Gastroesophageal sphincter (tissue), 4 donors: ENCODE data around the gene CMYA5. TPM values are rescaled to one million over a fixed set of nuclear protein-coding genes. Genes with fewer than 3 reads are reported as not detected.

Source experiments
- ATAC-seq: fragments of 150-250 bp; one replicate; pipeline ENCODE4 v1.9.1; 2016; ENCODE audit warnings: mild to moderate bottlenecking, moderate library complexity
- H3K27ac ChIP-seq, 4 donors: fragments of 200-600 bp; sonication (generic) in 3 of 4; 1 replicate in 3 of 4; 2 replicates in 1 of 4; pipeline ENCODE4 v1.5.1; 2016 to 2019
- H3K27me3 ChIP-seq: fragments of 200-600 bp; sonication (generic); one replicate; pipeline ENCODE4 v1.5.1; 2019
- H3K36me3 ChIP-seq, 2 donors: fragments of 200-600 bp; sonication (generic); one replicate each; pipeline ENCODE4 v1.5.1; 2019; ENCODE audit warnings: control low read depth in 1 of 2
- H3K4me1 ChIP-seq, 3 donors: fragments of 200-600 bp; sonication (generic); 1 replicate in 2 of 3; 2 replicates in 1 of 3; pipeline ENCODE4 v1.5.1; 2016 to 2019; ENCODE audit warnings: control low read depth in 2 of 3
- H3K4me3 ChIP-seq, 2 donors: fragments of 200-600 bp; sonication (generic); one replicate each; pipeline ENCODE4 v1.5.1; 2019; ENCODE audit warnings: mild to moderate bottlenecking in 1 of 2, moderate library complexity in 1 of 2
- H3K9me3 ChIP-seq, 3 donors: fragments of 200-600 bp; sonication (generic); one replicate each; pipeline ENCODE4 v1.5.1; 2017 to 2019; ENCODE audit warnings: control low read depth in 2 of 3
- EP300 ChIP-seq: sonication (generic); formaldehyde crosslinking; IDR thresholded peaks from one replicate; pipeline ENCODE4 v1.6.1; 2017; ENCODE audit warnings: antibody characterized with exemption, mild to moderate bottlenecking
- POLR2A ChIP-seq, 2 donors: fragments of 450-650 bp; IDR thresholded peaks; one replicate each; pipeline ENCODE4 v1.6.1; 2017; ENCODE audit warnings: antibody characterized with exemption in 2 of 2, mild to moderate bottlenecking in 2 of 2, moderate library complexity in 1 of 2
- POLR2AphosphoS5 ChIP-seq: sonication (generic); formaldehyde crosslinking; IDR thresholded peaks from one replicate; pipeline ENCODE4 v1.6.1; 2017; ENCODE audit warnings: antibody characterized with exemption
- WGBS, 2 donors: methylation state at CpG; one replicate each; pipeline ENCODE4 v1.1.5; 2018; ENCODE audit warnings: low coverage in 1 of 2; 5-methylcytosine and 5-hydroxymethylcytosine counted together
- total RNA-seq, 4 donors: library from RNA; depleted of rRNA; stranded (reverse); fragments of >200 nt; gene quantifications; one replicate each; pipeline ENCODE4 v1.1.0, GENCODE V29; 2016
- TF ChIP-seq, protein P1 (sequence below), 4 experiments: fragments of 200-600 bp in 2 of 4; fragments of 450-650 bp in 2 of 4; sonication (generic) in 1 of 4; IDR thresholded peaks; one replicate each; pipeline ENCODE4 v1.5.1; 2017 to 2019; ENCODE audit warnings: antibody characterized with exemption in 4 of 4, mild to moderate bottlenecking in 2 of 4, moderate library complexity in 2 of 4

CMYA5 gene
- total RNA-seq, 4 donors from 2014 or later = 3.2 to 11.3 (median 7.9) TPM

DNA sequence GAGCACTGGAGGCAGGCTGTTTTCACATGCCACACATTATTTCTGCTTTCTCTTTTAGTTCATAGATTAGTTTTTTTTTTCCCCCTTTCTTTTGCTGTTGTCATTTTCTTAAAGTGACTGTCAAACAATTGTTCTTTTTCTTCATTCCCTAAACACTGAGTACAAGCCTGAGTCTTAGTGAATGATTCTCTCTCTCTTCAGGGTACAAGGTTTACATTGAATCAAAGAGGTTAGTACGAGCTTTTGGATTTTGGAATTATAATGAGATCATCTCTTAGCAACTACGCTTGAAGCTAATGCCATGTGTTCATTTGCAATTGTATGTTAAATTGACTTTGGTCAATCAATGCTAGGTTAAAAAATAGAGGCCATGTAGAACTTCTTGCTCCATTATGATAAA lies 125.1 kb downstream of the CMYA5 start:
- no peak for ATAC-seq
- Histone ChIP-seq H3K36me3 (no peaks in the 10 kb centered on the region), H3K4me3 (no peak overlapping the region), H3K27ac (no peak overlapping the region), H3K4me1 (no peaks in the 10 kb centered on the region), H3K27me3 (no peaks in the 10 kb centered on the region), H3K9me3 (no peaks in the 10 kb centered on the region)
- no peak for TF ChIP-seq EP300
- no peak for TF ChIP-seq POLR2AphosphoS5
- TF ChIP-seq, protein P1, sequence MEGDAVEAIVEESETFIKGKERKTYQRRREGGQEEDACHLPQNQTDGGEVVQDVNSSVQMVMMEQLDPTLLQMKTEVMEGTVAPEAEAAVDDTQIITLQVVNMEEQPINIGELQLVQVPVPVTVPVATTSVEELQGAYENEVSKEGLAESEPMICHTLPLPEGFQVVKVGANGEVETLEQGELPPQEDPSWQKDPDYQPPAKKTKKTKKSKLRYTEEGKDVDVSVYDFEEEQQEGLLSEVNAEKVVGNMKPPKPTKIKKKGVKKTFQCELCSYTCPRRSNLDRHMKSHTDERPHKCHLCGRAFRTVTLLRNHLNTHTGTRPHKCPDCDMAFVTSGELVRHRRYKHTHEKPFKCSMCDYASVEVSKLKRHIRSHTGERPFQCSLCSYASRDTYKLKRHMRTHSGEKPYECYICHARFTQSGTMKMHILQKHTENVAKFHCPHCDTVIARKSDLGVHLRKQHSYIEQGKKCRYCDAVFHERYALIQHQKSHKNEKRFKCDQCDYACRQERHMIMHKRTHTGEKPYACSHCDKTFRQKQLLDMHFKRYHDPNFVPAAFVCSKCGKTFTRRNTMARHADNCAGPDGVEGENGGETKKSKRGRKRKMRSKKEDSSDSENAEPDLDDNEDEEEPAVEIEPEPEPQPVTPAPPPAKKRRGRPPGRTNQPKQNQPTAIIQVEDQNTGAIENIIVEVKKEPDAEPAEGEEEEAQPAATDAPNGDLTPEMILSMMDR (IDR thresholded peaks at IDR 0.05) = no peak
- no peak for TF ChIP-seq POLR2A (IDR thresholded peaks at IDR 0.05)
- 65 to 84% methylated on average over 2 of the region's 2 CpGs for WGBS, 2 donors

DNA sequence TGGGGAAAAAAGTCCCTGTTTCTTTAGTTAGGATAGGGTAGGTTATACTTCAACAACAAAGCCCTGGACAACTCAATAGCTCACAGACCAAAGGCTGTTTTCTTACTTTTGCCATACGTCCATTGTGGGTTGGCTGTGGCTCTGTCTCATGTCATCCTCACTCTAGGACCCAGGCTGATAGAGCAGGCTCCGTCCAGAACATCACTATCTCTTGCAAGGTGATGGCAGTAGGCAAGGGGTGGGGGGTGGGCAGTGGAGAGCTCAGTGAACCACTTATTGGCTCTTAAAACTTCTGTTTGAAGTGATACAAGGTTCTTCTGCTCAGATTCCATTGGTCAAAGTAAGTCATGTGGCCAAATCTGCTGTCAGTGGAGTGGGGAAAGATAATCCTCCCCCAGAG lies 126.4 kb downstream of the CMYA5 start:
- Histone ChIP-seq H3K4me3 (no peak overlapping the region), H3K4me1 (no peaks in the 10 kb centered on the region), H3K36me3 (no peaks in the 10 kb centered on the region), H3K9me3 (no peaks in the 10 kb centered on the region), H3K27ac (no peak overlapping the region), H3K27me3 (no peaks in the 10 kb centered on the region)
- ATAC-seq = no peak
- TF ChIP-seq, protein P1 (IDR thresholded peaks at IDR 0.05) = no peak
- TF ChIP-seq POLR2AphosphoS5 = no peak
- TF ChIP-seq EP300 = no peak
- WGBS, 2 donors = 60 to 94% methylated on average over 1 to 2 of the region's 2 CpGs

DNA sequence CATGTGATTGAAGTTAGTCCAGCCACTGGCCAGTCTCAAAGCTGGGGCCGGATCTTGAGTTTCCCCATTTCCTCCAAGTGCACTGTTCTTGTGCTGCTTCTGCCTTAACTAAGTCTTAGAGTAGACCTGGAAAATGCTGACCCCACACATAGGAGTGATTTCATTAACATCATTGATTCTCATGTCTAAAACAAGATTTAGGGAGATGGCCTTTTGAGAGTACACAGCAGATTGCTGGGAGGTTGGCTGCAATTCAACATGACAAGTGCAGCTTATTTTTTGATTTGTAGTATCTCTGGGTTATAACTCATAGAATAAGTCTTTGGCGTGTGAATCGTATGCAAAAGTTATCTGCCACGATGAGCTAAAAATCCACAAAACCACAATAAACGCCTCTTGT lies 131.0 kb downstream of the CMYA5 start:
- Histone ChIP-seq H3K4me1 (no peaks in the 10 kb centered on the region), H3K9me3 (no peaks in the 10 kb centered on the region), H3K27ac (no peak overlapping the region), H3K36me3 (no peaks in the 10 kb centered on the region), H3K4me3 (no peak overlapping the region), H3K27me3 (no peaks in the 10 kb centered on the region)
- TF ChIP-seq POLR2A (IDR thresholded peaks at IDR 0.05) (no peak), POLR2AphosphoS5 (no peak), EP300 (no peak)
- TF ChIP-seq, protein P1 (IDR thresholded peaks at IDR 0.05) = no peak
- no peak for ATAC-seq
- 81 to 83% methylated on average over 5 of the region's 5 CpGs for WGBS, 2 donors

DNA sequence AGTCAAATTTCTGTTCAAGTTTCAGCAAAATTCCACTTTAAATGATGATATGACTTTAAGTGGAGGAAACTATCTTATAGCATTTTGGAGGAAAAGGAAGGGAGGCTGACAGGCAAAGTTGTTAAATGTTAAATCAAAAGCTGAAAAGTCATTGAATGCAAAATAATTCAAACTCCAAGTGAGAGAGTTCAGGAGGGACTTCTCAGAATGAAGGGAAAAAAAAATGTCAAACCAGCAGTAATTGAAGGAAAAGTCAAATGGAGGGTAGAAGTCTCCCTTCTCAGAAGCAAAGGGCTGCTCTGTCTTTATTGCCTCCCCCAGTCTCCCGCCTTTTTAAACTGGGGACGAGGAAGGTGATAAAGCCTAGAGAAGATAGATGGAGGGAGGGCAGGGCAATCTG lies 134.8 kb downstream of the CMYA5 start:
- no peak for ATAC-seq
- H3K4me1 ChIP-seq = no peaks in the 10 kb centered on the region
- H3K4me3 ChIP-seq = no peak overlapping the region
- no peaks in the 10 kb centered on the region for H3K36me3 ChIP-seq
- no peaks in the 10 kb centered on the region for H3K9me3 ChIP-seq
- 50% methylated on average over 1 of the region's 2 CpGs; no CpG with 5 or more reads in 1 of the 2 donors for WGBS, 2 donors
- TF ChIP-seq EP300 (no peak), POLR2AphosphoS5 (no peak), POLR2A (IDR thresholded peaks at IDR 0.05) (no peak)
- TF ChIP-seq, protein P1 (IDR thresholded peaks at IDR 0.05) = no peak
- no peak overlapping the region for H3K27ac ChIP-seq
- peaks cover 7% of the 10 kb centered on the region for H3K27me3 ChIP-seq

DNA sequence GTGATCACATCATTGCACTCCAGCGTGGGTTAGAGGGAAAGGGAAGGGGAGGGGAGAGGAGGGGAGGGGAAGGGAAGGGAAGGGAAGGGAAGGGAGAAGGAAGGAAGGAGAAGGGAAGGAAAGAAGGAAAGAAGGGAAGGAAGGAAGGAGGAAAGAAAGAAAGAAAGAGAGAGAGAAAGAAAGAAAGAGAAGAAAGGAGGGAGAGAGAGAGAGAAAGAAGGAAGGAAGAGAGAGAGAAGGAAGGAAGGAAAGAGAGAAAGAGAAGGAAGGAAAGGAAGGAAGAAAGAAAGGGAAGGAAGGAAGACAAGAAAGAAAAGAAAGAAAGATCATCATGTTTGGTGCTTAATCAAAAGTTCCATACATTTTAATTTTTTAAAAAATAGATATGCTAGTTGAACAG lies 136.2 kb downstream of the CMYA5 start:
- ATAC-seq = no peak
- H3K4me3 ChIP-seq = no peak overlapping the region
- TF ChIP-seq POLR2AphosphoS5 = no peak
- TF ChIP-seq, protein P1 (IDR thresholded peaks at IDR 0.05) = no peak
- TF ChIP-seq POLR2A (IDR thresholded peaks at IDR 0.05) = no peak
- TF ChIP-seq EP300 = no peak
- no peaks in the 10 kb centered on the region for H3K36me3 ChIP-seq
- H3K27me3 ChIP-seq = peaks cover 7% of the 10 kb centered on the region
- H3K27ac ChIP-seq = no peak overlapping the region
- H3K9me3 ChIP-seq = no peaks in the 10 kb centered on the region
- WGBS, 2 donors = 80% methylated on average over 1 of the region's 1 CpG; no CpG with 5 or more reads in 1 of the 2 donors
- no peaks in the 10 kb centered on the region for H3K4me1 ChIP-seq
